GM12873 (cell line): Measurements from ENCODE around the gene PIGR.

Source experiments
- TF ChIP-seq, protein P1 (sequence below): IDR thresholded peaks from 2 replicates; pipeline ENCODE4 v1.5.1; 2012; ENCODE audit warnings: low read depth, mild to moderate bottlenecking, moderate library complexity, low read length, control low read depth; ENCODE audit not compliant: insufficient read depth; ENCODE audit errors: missing control alignments

Gene PIGR

GRCh38 chr1:206908038-206908437, 38.2 kb downstream of the PIGR start:
- TF ChIP-seq, protein P1, sequence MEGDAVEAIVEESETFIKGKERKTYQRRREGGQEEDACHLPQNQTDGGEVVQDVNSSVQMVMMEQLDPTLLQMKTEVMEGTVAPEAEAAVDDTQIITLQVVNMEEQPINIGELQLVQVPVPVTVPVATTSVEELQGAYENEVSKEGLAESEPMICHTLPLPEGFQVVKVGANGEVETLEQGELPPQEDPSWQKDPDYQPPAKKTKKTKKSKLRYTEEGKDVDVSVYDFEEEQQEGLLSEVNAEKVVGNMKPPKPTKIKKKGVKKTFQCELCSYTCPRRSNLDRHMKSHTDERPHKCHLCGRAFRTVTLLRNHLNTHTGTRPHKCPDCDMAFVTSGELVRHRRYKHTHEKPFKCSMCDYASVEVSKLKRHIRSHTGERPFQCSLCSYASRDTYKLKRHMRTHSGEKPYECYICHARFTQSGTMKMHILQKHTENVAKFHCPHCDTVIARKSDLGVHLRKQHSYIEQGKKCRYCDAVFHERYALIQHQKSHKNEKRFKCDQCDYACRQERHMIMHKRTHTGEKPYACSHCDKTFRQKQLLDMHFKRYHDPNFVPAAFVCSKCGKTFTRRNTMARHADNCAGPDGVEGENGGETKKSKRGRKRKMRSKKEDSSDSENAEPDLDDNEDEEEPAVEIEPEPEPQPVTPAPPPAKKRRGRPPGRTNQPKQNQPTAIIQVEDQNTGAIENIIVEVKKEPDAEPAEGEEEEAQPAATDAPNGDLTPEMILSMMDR = no peak

- TF ChIP-seq, protein P1 = peak; percentile 23
Measured at GRCh38 chr1:206907304-206907991, 38.8 kb downstream of the PIGR start.

GRCh38 chr1:206905295-206906164, 40.7 kb downstream of the PIGR start:
- TF ChIP-seq, protein P1 = no peak

DNA sequence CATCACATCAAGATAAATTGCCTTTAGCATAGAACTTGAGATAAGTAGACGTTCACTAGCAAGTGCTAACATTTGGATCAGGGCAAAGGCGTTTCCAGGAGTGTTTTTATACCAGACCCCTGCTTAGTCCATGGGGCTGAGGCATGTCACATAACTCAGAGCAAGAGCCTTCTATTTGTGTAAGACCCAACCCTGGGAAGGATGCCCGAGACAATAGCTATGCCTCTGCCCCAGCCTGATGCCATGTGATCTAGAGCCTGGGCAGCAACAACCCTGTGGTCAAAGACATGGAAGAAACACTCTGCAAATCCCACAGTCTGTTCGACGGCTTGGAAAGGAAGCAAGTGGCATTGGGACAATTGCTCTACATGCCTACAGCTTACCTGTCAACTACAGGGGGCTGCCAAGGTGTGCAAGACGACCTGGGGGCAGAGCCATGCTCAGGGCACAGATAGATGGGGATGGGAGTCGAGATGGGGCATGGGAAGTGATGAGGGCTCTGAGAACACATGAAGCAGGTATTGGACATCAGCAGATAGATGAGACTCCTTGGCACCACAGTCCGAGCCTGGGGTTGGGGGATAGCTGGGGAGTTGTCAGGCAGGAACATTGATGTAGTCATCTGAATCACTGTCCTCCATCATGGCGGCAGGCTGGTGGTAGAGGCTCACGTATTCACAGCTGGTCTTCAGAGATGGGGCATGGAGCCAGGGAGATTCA, 41.7 kb downstream of the PIGR start:
- TF ChIP-seq, protein P1 = no peak

GRCh38 chr1:206903687-206904086, 42.6 kb downstream of the PIGR start:
- TF ChIP-seq, protein P1 = no peak

DNA sequence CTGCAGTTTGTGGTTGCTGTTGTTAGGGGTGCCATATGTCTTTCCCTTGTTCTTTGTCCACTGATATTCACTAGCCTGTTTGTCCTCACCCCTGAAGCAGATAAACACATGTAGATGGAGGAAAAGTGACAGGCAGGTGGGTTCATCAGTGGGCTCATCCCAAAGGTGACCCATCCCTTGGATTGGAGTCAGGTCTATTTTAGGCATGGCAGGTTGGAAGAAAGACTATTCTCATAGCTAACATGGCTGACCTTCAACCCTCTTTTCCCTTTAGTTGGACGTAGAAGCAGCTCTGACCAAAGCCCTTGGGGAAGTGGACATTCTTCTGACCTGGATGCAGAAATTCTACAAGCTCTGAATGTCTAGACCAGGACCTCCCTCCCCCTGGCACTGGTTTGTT, 43.6 kb downstream of the PIGR start:
- TF ChIP-seq, protein P1 = no peak

GRCh38 chr1:206901944-206902343, 44.3 kb downstream of the PIGR start:
- TF ChIP-seq, protein P1 = no peak
